HG02884 (cell line): ENCODE results near the gene NRAS.
A peak's percentile ranks its signal among the peaks of the same experiment; 100 is the strongest.

Experiments used
- ATAC-seq: cut with Tn5 transposase; IDR thresholded peaks from one replicate; pipeline ENCODE4 v1.9.1; 2021; ENCODE audit warnings: mild to moderate bottlenecking, moderate library complexity; ENCODE audit not compliant: unreplicated experiment

NRAS gene

GRCh38 chr1:114728553-114728952, 12.0 kb upstream of the NRAS start:
- ATAC-seq, result no peak

DNA sequence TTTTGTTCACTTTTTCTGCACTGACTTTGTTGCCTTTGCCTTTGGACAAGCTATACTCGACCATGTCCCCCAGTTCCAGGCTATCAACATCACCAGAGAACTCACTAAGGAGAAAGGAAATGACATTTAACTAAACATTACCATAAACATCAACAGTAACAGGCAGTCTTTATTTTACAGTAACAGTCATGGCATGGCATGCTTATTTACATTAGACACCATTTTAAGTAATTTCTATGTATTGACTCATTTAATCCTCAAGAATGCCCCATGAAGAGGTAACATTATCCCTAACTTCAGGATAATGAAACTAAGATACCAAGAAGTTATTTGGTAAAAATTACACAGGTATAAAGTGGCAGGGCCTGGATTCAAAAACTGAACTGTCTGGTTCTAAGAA, 8.7 kb upstream of the NRAS start:
- no peak for ATAC-seq

DNA sequence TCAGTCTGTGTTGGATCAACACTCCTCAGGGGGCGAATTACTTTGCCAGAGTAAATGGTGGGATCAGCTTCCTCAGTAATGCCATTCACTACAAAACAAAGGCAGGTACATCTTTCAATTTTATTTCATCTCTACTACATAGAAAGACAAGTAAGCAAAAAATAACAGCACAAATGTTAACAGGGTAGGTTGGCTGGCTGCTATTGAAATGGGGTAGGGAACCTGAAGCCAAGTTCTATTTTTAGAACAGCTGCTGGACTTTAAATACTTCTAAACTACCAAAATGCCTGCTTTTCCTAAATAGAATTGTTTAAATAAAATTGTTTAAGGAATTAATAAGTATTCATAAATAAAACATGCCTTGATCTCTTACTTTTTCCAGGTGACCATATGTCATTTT, 7.3 kb upstream of the NRAS start:
- ATAC-seq, result no peak

DNA sequence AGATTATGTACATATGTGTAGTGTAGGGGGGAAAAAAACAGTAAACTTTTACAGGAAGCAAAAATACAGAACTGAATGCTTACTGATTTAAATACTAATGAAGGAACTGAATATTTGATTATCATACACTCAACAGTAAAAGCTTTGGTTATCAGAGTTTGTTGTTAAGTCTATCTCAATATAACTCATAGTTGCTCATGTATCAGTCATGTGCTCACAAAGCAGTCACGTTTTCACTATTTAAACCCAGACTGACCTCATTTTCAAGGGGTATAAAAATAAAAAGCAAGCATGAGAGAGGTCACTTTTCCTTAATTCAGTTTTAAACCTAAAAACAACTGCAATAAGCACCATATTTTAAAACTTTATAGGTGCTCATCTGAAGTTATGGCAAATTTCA, 6.9 kb upstream of the NRAS start:
- ATAC-seq, result no peak

GRCh38 chr1:114720492-114720891, 3.9 kb upstream of the NRAS start:
- ATAC-seq, result no peak

- no peak for ATAC-seq
Measured at GRCh38 chr1:114719424-114719787, 2.8 kb upstream of the NRAS start.

GRCh38 chr1:114718661-114719423, 2.3 kb upstream of the NRAS start:
- ATAC-seq, result no peak

GRCh38 chr1:114715952-114716303, 643 bp downstream of the NRAS start:
- no peak for ATAC-seq

DNA sequence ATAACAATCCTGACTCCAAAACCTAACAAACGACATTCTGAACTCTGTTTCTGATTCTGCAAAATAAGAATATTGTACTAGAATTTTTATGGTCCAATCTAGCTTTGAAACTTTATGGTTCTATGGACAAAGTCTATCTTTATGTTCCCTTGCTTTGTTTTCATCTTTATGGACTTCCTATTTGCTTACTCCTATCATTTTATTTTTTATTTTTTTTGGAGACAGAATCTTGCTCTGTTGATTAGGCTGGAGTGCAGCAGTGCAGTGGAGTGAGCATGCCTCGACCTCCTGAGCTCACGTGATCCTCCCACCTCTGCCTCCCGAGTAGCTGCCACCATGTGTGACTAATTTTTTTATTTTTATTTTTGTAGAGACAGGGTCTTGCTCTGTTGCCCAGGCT, 3.6 kb downstream of the NRAS start:
- ATAC-seq, result no peak

DNA sequence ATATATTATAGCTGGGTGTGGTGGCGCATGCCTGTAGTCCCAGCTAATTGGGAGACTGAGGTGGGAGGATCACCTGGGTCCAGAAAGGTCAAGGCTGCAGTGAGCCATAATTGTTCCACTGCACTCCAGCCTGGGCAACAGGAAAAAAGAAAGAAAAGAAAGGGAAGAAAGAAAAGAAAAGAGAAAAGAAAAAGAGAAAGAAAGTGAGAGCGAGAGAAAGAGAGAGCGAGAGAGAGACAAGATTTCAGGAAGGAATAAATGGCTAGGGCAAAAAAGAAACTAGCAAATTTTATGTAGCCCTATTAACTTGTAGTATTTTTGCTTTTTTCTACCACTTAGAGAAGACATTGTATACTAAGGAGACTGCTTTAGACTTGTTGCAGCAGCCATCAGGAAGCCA, 6.2 kb downstream of the NRAS start:
- no peak for ATAC-seq

GRCh38 chr1:114707604-114708003, 9.0 kb downstream of the NRAS start:
- ATAC-seq, result no peak

DNA sequence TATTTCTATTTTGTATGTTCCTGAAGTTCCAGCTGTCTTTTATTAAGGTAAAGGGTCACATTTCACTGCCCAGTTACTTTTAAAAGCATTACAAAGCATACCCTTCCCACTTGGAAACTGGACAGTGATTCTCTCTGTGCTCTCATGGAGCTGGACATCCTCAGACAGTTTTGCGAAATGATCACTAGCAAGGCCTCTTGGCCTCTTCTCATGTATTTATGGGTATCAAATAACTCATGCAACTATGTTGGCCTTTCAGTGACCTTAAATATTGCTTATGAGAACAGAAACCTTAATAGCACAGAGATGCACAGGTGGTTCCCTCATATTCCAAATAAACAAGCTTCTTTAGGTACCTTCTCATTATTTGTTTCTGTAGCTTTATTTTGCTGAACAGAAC, 13.3 kb downstream of the NRAS start:
- ATAC-seq, result no peak

DNA sequence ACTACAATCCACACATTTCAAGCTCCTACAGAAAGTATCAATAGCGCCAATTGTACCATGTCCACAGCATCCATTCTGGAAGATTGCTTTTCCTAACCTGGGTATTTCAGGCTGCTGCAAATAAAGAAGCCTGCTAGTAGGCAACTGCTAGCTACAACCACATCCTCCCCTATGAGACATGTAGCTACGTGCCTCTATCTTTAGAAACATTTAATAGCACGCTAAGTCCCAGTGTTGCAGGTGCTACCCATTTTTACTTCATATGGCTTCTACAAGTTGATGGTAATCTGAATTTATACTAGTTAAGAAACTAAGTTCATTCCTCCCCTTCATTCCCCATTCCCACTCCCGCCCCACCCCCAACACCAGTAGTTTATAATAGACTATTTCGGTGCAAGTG, 13.8 kb downstream of the NRAS start:
- ATAC-seq, result peak; percentile 82

DNA sequence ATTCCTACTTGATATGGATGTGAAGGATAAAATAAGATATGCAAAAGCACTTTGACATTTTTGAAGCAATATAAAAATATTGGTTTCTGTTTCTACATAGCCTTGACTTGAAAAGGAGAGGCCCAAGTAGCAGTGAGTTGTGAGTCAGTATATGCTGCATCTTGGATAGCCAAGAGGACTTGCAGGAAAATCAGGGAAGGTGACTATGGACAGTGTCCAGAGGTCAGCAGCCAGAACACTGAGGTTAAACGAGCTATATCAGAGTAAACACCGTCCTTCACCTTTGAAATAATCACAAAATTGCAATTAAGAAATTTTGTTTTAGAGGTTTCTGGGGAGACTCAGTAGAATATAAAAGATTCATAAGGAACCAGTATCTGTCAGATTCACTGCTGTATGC, 14.6 kb downstream of the NRAS start:
- no peak for ATAC-seq

DNA sequence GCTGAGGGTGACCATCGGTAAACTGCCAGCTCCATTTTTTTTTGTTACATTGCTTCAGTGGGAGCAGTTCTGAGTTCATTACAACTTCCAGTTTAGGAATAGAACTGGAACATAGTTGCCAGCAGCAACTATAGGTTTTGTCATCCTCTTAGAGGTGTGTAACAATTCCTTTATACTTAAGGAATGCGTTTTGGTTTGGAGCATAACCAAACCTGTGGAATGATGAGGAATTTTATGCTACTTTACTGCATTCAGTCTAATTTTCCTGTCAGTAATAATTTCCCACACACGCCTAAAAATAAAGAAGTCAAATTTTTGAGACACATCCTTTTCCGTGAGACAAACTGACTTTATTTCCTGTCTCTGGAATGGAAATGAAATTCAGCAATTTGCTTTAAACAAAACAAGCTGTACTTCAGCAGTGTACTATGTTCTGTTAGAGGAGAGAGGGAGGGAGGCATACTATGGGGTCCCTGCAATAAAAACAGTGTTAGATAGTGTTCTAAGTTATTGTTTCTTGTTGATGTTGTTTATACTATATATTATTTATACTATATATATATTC, 16.5 kb downstream of the NRAS start:
- no peak for ATAC-seq

DNA sequence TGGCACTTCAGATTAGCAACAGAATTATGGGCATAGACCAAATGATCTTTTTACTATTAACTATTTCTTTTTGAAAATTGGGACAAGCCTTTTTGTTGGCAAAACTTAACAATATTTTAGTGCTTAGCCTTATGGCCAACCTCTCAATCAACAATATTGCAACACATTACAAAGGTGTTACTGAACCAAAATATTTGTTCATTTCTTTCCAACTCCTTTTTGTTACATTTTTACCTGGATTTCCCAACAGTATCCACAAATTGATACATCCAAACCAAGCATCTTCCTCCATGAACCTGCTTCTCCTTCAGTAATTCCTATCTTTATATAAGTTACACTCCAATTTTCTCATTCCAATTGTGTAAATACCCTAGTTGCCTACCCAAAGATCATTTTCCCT, 19.8 kb downstream of the NRAS start:
- no peak for ATAC-seq

- no peak for ATAC-seq
Measured at GRCh38 chr1:114695430-114696058, 21.0 kb downstream of the NRAS start, which contains the start of gene AMPD1. AMPD1 (minus strand) TSS chr1:114695546; CDS start chr1:114695471, 75 bp downstream.

- no peak for ATAC-seq
Measured at GRCh38 chr1:114694540-114695310, 21.8 kb downstream of the NRAS start.

- no peak for ATAC-seq
Measured at GRCh38 chr1:114692947-114693346, 23.6 kb downstream of the NRAS start.

- ATAC-seq, result no peak
Measured at GRCh38 chr1:114691061-114691460, 25.5 kb downstream of the NRAS start.

- ATAC-seq, result no peak
Measured at GRCh38 chr1:114690148-114690547, 26.4 kb downstream of the NRAS start.

DNA sequence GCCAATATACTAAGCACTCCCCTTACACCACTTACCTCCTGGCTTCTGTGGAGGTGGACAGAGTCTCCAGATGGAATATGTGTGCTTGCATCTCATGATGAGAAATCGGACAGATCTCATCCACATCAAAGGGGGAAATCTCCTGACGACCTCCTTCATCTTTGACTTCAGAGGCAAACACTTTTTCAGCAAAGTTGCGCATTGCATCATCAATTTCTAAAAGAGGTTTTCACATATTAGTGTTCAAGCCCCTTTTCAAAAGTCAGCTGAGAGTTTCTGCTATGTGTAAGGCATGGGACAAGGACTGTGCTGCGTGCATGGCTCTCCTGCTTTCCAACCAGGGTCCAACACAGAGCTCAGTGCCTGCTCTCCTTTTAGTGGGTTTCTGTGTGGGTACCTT, 28.0 kb downstream of the NRAS start:
- ATAC-seq, result no peak
